ENCODE results near the gene B4GALT6. TPM values are rescaled to one million over a fixed set of nuclear protein-coding genes. Genes with fewer than 3 reads are reported as not detected.

Gene B4GALT6
- polyA plus RNA-seq, 1 donor from 2014 or later = 19.4 TPM

DNA sequence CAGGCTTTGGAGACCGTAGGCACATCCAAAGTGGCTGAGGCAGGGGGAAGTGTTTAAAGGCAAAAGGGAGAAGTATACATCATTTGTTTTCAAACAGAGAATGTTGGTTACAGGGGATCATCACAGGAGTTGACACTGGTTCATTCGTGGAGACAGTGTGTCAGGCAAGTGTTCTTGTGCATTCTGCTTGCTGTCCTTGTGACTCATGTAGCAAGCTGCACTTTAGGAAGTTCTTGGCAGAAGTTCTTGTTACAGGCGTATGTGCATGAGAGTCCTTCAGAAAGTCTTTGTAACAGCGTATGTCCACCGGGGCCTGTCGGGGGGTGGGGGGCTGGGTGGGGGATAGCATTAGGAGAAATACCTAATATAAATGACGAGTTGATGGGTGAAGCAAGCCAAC lies 36.5 kb upstream of the B4GALT6 start:
- H3K27ac ChIP-seq (ENCODE audit: low read length) = no peak overlapping the region
- H3K4me3 ChIP-seq (ENCODE audit: low read length) = no peak overlapping the region
- no peaks in the 10 kb centered on the region for H3K79me2 ChIP-seq (replicated peaks; ENCODE audit: insufficient read depth, low read length)
- no peaks in the 10 kb centered on the region for H3F3A ChIP-seq (ENCODE audit: insufficient read depth, low read length, poor library complexity, severe bottlenecking)
- no peaks in the 10 kb centered on the region for H3K9me3 ChIP-seq (ENCODE audit: low read length)
- H3K9me2 ChIP-seq (ENCODE audit: insufficient read depth, low read length) = no peaks in the 10 kb centered on the region
- no peaks in the 10 kb centered on the region for H4K20me1 ChIP-seq (ENCODE audit: insufficient read depth)
- no peaks in the 10 kb centered on the region for H3K36me3 ChIP-seq (ENCODE audit: insufficient read depth, low read length)
- no peak overlapping the region for H3K9ac ChIP-seq (ENCODE audit: low read length)
- H3K27me3 ChIP-seq (ENCODE audit: insufficient read depth, low read depth, low read length) = no peaks in the 10 kb centered on the region
- no peak overlapping the region for H2AFZ ChIP-seq (ENCODE audit: low read depth, low read length)
- H3K4me2 ChIP-seq (ENCODE audit: low read length) = no peak overlapping the region
- TF ChIP-seq, protein P1, sequence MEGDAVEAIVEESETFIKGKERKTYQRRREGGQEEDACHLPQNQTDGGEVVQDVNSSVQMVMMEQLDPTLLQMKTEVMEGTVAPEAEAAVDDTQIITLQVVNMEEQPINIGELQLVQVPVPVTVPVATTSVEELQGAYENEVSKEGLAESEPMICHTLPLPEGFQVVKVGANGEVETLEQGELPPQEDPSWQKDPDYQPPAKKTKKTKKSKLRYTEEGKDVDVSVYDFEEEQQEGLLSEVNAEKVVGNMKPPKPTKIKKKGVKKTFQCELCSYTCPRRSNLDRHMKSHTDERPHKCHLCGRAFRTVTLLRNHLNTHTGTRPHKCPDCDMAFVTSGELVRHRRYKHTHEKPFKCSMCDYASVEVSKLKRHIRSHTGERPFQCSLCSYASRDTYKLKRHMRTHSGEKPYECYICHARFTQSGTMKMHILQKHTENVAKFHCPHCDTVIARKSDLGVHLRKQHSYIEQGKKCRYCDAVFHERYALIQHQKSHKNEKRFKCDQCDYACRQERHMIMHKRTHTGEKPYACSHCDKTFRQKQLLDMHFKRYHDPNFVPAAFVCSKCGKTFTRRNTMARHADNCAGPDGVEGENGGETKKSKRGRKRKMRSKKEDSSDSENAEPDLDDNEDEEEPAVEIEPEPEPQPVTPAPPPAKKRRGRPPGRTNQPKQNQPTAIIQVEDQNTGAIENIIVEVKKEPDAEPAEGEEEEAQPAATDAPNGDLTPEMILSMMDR (IDR thresholded peaks at IDR 0.05; ENCODE audit: poor library complexity, severe bottlenecking) = no peak
- TF ChIP-seq EP300 (conservative IDR thresholded peaks at IDR 0.05; ENCODE audit: poor library complexity, severe bottlenecking) (no peak), SMC3 (conservative IDR thresholded peaks at IDR 0.05; ENCODE audit: poor library complexity) (no peak), REST (IDR thresholded peaks at IDR 0.05; ENCODE audit: borderline replicate concordance) (no peak), POLR2AphosphoS5 (IDR thresholded peaks at IDR 0.05) (no peak), MXI1 (conservative IDR thresholded peaks at IDR 0.05; ENCODE audit: poor library complexity, severe bottlenecking) (no peak), TAF1 (IDR thresholded peaks at IDR 0.05; ENCODE audit: low read depth) (no peak), RAD21 (conservative IDR thresholded peaks at IDR 0.05) (no peak)

GRCh38 chr18:31719363-31720006 lies 35.1 kb upstream of the B4GALT6 start:
- Histone ChIP-seq H2AFZ (ENCODE audit: low read depth, low read length) (no peak overlapping the region), H3K9ac (ENCODE audit: low read length) (no peak overlapping the region), H3F3A (ENCODE audit: insufficient read depth, low read length, poor library complexity, severe bottlenecking) (no peaks in the 10 kb centered on the region), H3K4me2 (ENCODE audit: low read length) (no peak overlapping the region), H3K79me2 (replicated peaks; ENCODE audit: insufficient read depth, low read length) (no peaks in the 10 kb centered on the region), H4K20me1 (ENCODE audit: insufficient read depth) (no peaks in the 10 kb centered on the region), H3K27ac (ENCODE audit: low read length) (no peak overlapping the region), H3K27me3 (ENCODE audit: insufficient read depth, low read depth, low read length) (no peaks in the 10 kb centered on the region), H3K4me3 (ENCODE audit: low read length) (no peak overlapping the region), H3K9me3 (ENCODE audit: low read length) (no peaks in the 10 kb centered on the region), H3K36me3 (ENCODE audit: insufficient read depth, low read length) (no peaks in the 10 kb centered on the region), H3K9me2 (ENCODE audit: insufficient read depth, low read length) (no peaks in the 10 kb centered on the region)
- TF ChIP-seq, protein P1 (IDR thresholded peaks at IDR 0.05; ENCODE audit: poor library complexity, severe bottlenecking) = no peak
- TF ChIP-seq EP300 (conservative IDR thresholded peaks at IDR 0.05; ENCODE audit: poor library complexity, severe bottlenecking) (no peak), REST (IDR thresholded peaks at IDR 0.05; ENCODE audit: borderline replicate concordance) (no peak), POLR2AphosphoS5 (IDR thresholded peaks at IDR 0.05) (no peak), MXI1 (conservative IDR thresholded peaks at IDR 0.05; ENCODE audit: poor library complexity, severe bottlenecking) (no peak)
